Cardiac muscle cell (in vitro differentiated cells and primary cell): ENCODE results near the gene RASSF4. TPM values are rescaled to one million over a fixed set of nuclear protein-coding genes. Genes with fewer than 3 reads are reported as not detected.

Experiments
- DNase-seq, 2 donors: peaks; one replicate each; pipeline versions ENCODE4 v3.0.0 to v3.0.0-alpha.2; 2010 to 2017; ENCODE audit warnings: low read depth in 1 of 2, low spot score in 1 of 2
- H3K27ac ChIP-seq: fragments of 200-600 bp; sonication (generic); 2 replicates; pipeline ENCODE4 v1.5.1; 2016
- H3K27me3 ChIP-seq: fragments of 200-600 bp; sonication (generic); 2 replicates; pipeline ENCODE4 v1.6.0; 2016; ENCODE audit warnings: control low read depth
- H3K36me3 ChIP-seq: fragments of 200-600 bp; sonication (generic); 2 replicates; pipeline ENCODE4 v1.5.1; 2016; ENCODE audit warnings: control low read depth
- H3K4me1 ChIP-seq: fragments of 200-600 bp; sonication (generic); 2 replicates; pipeline ENCODE4 v1.8.1; 2017; ENCODE audit warnings: low read depth, mild to moderate bottlenecking, mixed run types
- H3K4me3 ChIP-seq: fragments of 200-600 bp; sonication (generic); 2 replicates; pipeline ENCODE4 v1.5.1; 2016; ENCODE audit warnings: mild to moderate bottlenecking
- H3K9me3 ChIP-seq: fragments of 200-600 bp; sonication (generic); 2 replicates; pipeline ENCODE4 v1.5.1; 2017; ENCODE audit warnings: low read depth, mild to moderate bottlenecking, control low read depth
- polyA plus RNA-seq: library from polyadenylated mRNA; unstranded; fragments of >200 nt; fragmentation: Nextera tagmentation; extraction: Ambion mirVana; gene quantifications from 2 replicates; pipeline ENCODE4 v1.2.1, GENCODE V29; 2016
- total RNA-seq: library from RNA; depleted of rRNA; stranded (reverse); fragments of >200 nt; gene quantifications from 2 replicates; pipeline ENCODE4 v1.2.3, GENCODE V29; 2016
- TF ChIP-seq, protein P1 (sequence below): IDR thresholded peaks from 2 replicates; pipeline ENCODE4 v1.5.1; 2012; ENCODE audit warnings: low read depth, mild to moderate bottlenecking, low read length

The RASSF4 gene
- total and polyA plus RNA-seq, 2 experiments from 2014 or later = 63.6 to 70.7 TPM

DNA sequence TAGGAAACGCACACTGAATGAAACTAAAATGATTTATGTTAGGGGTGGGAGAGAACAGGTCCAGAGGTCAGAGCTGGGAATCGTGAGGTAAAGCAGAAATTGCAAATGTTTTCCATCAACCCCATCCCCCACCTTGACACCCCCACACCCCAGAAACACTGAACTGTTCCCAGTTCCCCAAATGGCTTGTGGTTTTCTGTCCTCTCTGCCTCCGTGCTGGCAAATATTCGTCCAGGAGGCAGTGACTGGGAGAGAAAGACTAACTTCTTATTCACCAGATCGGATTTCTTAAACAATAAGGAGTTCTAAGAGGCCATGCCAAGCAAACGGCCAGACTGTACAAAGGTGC is 730 bp upstream of the RASSF4 start:
- H3K27me3 ChIP-seq = no peaks in the 10 kb centered on the region
- peak overlapping the region; percentile 94 for H3K27ac ChIP-seq
- H3K36me3 ChIP-seq = no peaks in the 10 kb centered on the region
- H3K9me3 ChIP-seq = no peaks in the 10 kb centered on the region
- TF ChIP-seq, protein P1, sequence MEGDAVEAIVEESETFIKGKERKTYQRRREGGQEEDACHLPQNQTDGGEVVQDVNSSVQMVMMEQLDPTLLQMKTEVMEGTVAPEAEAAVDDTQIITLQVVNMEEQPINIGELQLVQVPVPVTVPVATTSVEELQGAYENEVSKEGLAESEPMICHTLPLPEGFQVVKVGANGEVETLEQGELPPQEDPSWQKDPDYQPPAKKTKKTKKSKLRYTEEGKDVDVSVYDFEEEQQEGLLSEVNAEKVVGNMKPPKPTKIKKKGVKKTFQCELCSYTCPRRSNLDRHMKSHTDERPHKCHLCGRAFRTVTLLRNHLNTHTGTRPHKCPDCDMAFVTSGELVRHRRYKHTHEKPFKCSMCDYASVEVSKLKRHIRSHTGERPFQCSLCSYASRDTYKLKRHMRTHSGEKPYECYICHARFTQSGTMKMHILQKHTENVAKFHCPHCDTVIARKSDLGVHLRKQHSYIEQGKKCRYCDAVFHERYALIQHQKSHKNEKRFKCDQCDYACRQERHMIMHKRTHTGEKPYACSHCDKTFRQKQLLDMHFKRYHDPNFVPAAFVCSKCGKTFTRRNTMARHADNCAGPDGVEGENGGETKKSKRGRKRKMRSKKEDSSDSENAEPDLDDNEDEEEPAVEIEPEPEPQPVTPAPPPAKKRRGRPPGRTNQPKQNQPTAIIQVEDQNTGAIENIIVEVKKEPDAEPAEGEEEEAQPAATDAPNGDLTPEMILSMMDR = no peak
- peaks cover 52% of the 10 kb centered on the region for H3K4me1 ChIP-seq
- DNase-seq = no peak
- peak overlapping the region; percentile 44 for H3K4me3 ChIP-seq

DNA sequence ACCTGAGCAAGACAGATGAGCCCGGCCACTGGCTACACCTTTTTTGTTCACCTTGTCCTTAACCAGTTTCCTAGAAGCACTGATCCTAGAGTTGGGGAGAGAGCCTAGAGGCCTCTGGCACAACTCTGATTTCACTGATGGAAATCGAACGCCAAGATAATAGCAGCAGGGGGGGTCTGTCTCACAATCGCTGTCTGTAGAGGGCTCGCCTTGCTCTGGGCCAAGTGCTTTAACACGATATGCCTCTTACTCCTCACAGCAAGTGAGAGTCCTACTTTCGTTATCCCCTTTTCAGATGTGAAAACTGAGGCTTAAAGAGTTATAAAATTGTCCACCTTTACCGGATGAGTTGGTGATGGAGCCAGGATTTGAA is 472 bp downstream of the RASSF4 start:
- H3K36me3 ChIP-seq = no peaks in the 10 kb centered on the region
- no peak for DNase-seq
- TF ChIP-seq, protein P1 = no peak
- peak overlapping the region; percentile 44 for H3K4me3 ChIP-seq
- no peaks in the 10 kb centered on the region for H3K27me3 ChIP-seq
- peaks cover 64% of the 10 kb centered on the region for H3K4me1 ChIP-seq
- H3K9me3 ChIP-seq = no peaks in the 10 kb centered on the region
- H3K27ac ChIP-seq = peak overlapping the region; percentile 94

DNA sequence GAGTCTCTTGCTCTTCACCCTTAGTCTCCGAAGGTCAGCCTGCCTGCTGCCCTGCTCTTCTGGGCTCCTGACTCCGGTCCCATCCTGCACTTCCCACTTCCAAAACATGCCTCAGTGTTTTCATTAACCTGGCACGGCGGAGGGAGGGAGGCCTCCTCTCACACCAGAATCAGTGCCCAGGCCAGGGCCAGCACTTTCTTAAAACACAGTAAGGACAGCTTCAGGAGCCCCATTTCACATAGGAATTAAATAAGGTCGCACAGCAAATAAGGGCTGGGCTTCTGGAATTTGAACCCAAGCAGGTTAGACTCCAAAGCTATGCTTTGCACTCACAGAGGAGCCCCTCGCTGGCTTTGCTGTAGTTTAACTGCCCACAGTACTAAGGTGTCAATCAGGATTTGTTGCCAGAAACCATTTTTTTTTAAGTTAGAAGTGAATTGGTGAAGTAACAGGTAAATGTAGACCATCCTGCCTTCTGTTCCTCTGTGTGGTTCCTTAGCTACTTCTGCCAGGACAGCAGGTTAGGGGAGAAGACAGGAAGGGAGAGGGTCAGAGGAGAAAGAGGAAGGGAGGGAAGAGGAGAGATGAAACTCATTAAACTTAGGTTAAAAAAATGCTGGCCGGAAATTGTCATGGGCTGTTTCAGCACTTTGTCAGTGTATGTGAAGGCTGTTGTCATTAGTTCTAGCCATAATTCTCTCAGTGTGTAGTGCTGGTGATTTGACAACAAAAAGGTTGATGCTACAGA is 1.1 kb downstream of the RASSF4 start:
- Histone ChIP-seq H3K4me1 (peaks cover 70% of the 10 kb centered on the region), H3K4me3 (peak overlapping the region; percentile 44), H3K27ac (peak overlapping the region; percentile 79), H3K27me3 (no peaks in the 10 kb centered on the region), H3K36me3 (no peaks in the 10 kb centered on the region), H3K9me3 (no peaks in the 10 kb centered on the region)
- DNase-seq = no peak
- TF ChIP-seq, protein P1 = no peak

DNA sequence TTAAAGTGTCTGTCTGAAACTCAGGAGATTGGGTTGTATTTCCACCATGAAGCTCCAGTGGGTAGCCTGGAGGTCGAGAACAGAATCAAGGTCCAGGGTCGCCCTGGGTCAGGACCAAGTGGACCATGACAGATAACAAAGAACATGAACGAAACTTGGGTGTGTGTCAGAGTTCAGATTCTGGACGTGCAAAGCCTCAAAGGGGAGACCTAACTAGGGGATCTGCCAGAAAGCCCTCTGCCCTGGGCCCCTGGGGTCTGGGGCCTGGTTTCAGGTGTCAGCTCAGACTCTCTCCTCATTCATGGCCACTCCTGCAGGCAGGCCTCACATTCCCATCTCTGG is 1.6 kb downstream of the RASSF4 start:
- TF ChIP-seq, protein P1 = no peak
- no peaks in the 10 kb centered on the region for H3K36me3 ChIP-seq
- H3K4me3 ChIP-seq = peak overlapping the region; percentile 44
- H3K4me1 ChIP-seq = peaks cover 75% of the 10 kb centered on the region
- no peak for DNase-seq
- no peaks in the 10 kb centered on the region for H3K27me3 ChIP-seq
- peak overlapping the region; percentile 79 for H3K27ac ChIP-seq
- H3K9me3 ChIP-seq = no peaks in the 10 kb centered on the region

DNA sequence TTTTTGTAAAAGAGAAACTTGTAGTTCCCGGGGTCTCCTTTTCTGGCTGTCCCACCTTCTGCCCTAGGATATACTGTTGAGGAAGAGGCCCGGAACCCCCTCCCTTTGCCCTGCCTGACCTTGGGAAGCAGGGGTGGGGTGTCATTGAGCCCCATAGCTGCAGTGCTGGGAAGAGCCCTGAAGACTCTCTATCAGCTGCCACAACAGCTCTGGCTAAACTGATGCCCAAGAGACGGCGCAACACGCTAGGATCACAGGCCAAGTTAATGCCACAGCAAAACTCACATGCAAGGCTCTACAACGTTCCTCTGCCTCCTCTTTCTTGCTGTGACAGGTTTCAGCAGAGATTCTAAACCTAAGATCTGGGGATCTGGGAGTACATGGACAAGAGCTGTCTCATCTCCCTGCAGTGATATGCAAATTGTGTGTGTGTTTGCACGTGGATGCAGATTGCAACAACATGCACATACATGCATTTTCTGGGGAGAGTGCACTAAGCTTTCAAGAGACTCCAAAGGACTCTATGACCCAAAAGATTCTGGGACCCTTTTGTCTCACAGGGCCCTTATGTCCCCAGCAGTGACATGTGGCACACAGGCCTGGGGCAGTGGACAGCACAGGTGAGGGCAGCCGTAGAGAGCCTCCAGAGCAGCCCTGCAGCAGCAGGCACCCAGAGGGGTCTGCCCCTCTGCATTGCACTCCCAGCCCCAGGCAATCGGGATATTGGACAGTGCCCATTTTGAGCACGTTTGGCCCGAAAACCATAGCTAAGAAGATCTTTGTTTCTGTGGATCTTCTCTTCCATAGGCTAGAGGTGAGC is 2.5 kb downstream of the RASSF4 start:
- DNase-seq = no peak
- peaks cover 79% of the 10 kb centered on the region for H3K4me1 ChIP-seq
- no peaks in the 10 kb centered on the region for H3K36me3 ChIP-seq
- TF ChIP-seq, protein P1 = no peak
- peak overlapping the region; percentile 79 for H3K27ac ChIP-seq
- no peaks in the 10 kb centered on the region for H3K27me3 ChIP-seq
- no peaks in the 10 kb centered on the region for H3K9me3 ChIP-seq
- H3K4me3 ChIP-seq = no peak overlapping the region
